Osteoblast (primary cell): ENCODE results near the gene TARBP2. TPM values are rescaled to one million over a fixed set of nuclear protein-coding genes. Genes with fewer than 3 reads are reported as not detected.

Experiments
- DNase-seq: peaks from one replicate; pipeline ENCODE4 v3.0.0; 2011; ENCODE audit warnings: low spot score, mixed read lengths; ENCODE audit not compliant: insufficient read length; ENCODE audit errors: missing footprints
- H2AFZ ChIP-seq: 2 replicates; pipeline ENCODE4 v1.6.0; 2011; ENCODE audit warnings: mild to moderate bottlenecking, low read length
- H3K27ac ChIP-seq: 2 replicates; pipeline ENCODE4 v1.5.1; 2011; ENCODE audit warnings: mild to moderate bottlenecking, low read depth, low read length, moderate library complexity
- H3K27me3 ChIP-seq: 2 replicates; pipeline ENCODE4 v1.6.0; 2012; ENCODE audit warnings: mild to moderate bottlenecking, control low read depth, inconsistent platforms, low read length, moderate library complexity; ENCODE audit not compliant: insufficient read depth
- H3K36me3 ChIP-seq: 2 replicates; pipeline ENCODE4 v1.5.1; 2011; ENCODE audit warnings: mild to moderate bottlenecking, low read length, control low read depth, moderate library complexity; ENCODE audit not compliant: insufficient read depth
- H3K4me1 ChIP-seq: 2 replicates; pipeline ENCODE4 v1.5.1; 2011; ENCODE audit warnings: mild to moderate bottlenecking, low read length, control low read depth, moderate library complexity; ENCODE audit not compliant: insufficient read depth
- H3K4me2 ChIP-seq: 2 replicates; pipeline ENCODE4 v1.6.0; 2011; ENCODE audit warnings: mild to moderate bottlenecking, low read length; ENCODE audit not compliant: insufficient read depth
- H3K4me3 ChIP-seq: fragments of 200-600 bp; sonication (generic); 3 replicates; pipeline ENCODE4 v1.5.1; 2012; ENCODE audit warnings: mild to moderate bottlenecking, low read length, inconsistent platforms; ENCODE audit not compliant: insufficient read depth
- H3K79me2 ChIP-seq: 2 replicates; pipeline ENCODE4 v1.6.0; 2012; ENCODE audit warnings: mild to moderate bottlenecking, low read length, control low read depth, inconsistent platforms; ENCODE audit not compliant: insufficient read depth
- H3K9me3 ChIP-seq: 2 replicates; pipeline ENCODE4 v1.5.1; 2011; ENCODE audit warnings: low read depth, low read length, control low read depth
- H4K20me1 ChIP-seq: 2 replicates; pipeline ENCODE4 v1.6.0; 2012; ENCODE audit warnings: mild to moderate bottlenecking, low read length, control low read depth; ENCODE audit not compliant: insufficient read depth
- total RNA-seq: library from RNA; depleted of rRNA; stranded (reverse); fragments of >200 nt; gene quantifications from 2 replicates; pipeline ENCODE4 v1.2.3, GENCODE V29; 2012
- TF ChIP-seq, protein P1 (sequence below): IDR thresholded peaks from 2 replicates; pipeline ENCODE4 v1.5.1; 2011; ENCODE audit warnings: mild to moderate bottlenecking, low read depth, low read length, moderate library complexity; ENCODE audit errors: extremely low read depth

TARBP2 gene
- total RNA-seq, 1 donor: 35.5 TPM

DNA sequence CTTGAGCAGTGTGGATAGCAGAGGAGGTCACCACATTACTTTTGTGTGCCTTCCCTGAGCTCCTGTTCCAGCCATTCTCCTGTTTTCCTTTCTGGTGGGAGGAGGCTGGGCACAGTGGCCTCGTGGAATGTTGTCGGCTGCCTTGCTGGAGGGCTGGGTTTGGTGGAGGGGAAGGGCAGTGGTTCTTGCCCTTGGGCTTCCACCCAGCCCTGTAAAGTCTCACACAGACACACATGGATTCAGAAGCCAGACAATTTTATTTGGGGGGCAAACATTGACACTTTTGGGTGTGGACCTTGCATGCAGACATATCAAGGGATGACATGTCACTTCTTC is 5.3 kb downstream of the TARBP2 start:
- Histone ChIP-seq H3K27ac (peak overlapping the region; percentile 82), H3K36me3 (peaks cover 34% of the 10 kb centered on the region), H4K20me1 (peaks cover 3% of the 10 kb centered on the region), H3K79me2 (peaks cover 23% of the 10 kb centered on the region), H2AFZ (no peak overlapping the region), H3K4me3 (no peak overlapping the region), H3K9me3 (no peaks in the 10 kb centered on the region), H3K27me3 (no peaks in the 10 kb centered on the region), H3K4me1 (peaks cover 58% of the 10 kb centered on the region), H3K4me2 (peak overlapping the region; percentile 7)
- TF ChIP-seq, protein P1, sequence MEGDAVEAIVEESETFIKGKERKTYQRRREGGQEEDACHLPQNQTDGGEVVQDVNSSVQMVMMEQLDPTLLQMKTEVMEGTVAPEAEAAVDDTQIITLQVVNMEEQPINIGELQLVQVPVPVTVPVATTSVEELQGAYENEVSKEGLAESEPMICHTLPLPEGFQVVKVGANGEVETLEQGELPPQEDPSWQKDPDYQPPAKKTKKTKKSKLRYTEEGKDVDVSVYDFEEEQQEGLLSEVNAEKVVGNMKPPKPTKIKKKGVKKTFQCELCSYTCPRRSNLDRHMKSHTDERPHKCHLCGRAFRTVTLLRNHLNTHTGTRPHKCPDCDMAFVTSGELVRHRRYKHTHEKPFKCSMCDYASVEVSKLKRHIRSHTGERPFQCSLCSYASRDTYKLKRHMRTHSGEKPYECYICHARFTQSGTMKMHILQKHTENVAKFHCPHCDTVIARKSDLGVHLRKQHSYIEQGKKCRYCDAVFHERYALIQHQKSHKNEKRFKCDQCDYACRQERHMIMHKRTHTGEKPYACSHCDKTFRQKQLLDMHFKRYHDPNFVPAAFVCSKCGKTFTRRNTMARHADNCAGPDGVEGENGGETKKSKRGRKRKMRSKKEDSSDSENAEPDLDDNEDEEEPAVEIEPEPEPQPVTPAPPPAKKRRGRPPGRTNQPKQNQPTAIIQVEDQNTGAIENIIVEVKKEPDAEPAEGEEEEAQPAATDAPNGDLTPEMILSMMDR: no peak
- no peak for DNase-seq

DNA sequence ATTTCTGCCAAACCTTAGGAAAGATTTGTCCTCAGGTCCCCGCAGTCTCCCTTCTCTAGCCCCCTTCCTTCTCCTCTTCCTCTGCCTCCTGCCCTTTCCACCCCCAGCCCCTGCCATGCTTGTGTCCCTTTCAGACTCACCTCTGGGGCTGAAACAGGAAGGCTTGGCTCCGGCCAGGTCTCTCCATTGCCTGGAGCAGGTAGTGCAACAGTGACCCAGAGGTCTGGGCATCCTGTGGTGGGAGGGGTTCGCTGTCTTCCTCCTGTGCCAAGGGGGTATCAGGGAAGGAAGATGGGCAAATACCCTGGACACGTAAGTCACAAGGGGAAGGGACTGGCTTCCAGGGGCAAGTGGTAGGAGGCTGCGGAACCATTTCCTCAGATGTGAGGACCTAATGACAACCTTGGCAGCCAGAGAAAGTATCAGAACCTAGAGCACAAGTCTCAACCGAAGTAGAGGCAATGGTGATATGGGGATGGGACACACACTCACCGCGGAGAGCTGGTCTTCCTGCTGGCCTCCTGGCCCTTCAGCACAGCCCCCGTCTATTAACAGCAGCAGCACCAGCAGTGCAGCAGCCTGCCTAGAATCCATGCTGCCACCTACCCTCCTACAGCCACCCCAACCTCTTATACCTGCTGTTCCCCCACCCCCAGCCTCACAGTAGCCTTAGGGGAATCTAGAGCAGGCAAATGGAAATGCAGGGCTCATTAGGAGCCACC is 6.0 kb downstream of the TARBP2 start, which contains the start of gene NPFF:
Gene NPFF, minus strand, starts transcription at position 604 of the 722 bp plus-strand sequence. Its CDS starts 10 bp downstream, at position 594.
- TF ChIP-seq, protein P1: no peak
- Histone ChIP-seq H2AFZ (no peak within 1 kb of the TSS), H3K79me2 (peaks cover 21% of the 10 kb centered on the region), H3K9me3 (no peaks in the 10 kb centered on the region), H3K4me2 (peak within 1 kb of the TSS; percentile 7), H3K27ac (peak within 1 kb of the TSS; percentile 82), H3K27me3 (no peaks in the 10 kb centered on the region), H3K4me3 (no peak within 1 kb of the TSS), H4K20me1 (peaks cover 2% of the 10 kb centered on the region), H3K4me1 (peaks cover 52% of the 10 kb centered on the region), H3K36me3 (peaks cover 41% of the 10 kb centered on the region)
- peak; percentile 31 for DNase-seq

DNA sequence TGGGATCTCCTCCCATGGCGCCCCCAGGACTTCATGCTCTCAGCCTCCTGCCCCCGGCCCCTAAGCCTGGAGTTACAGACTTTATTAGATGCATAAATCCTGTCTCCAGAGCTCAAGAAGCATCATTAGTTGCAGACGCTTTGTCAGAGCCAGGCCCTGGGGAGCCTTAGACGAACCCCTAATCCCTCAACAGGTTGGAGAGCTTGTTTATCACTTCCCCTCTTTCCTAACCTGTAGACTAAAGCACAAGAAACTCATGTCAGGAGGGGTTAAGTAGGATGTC is 6.5 kb downstream of the TARBP2 start:
- H3K9me3 ChIP-seq: no peaks in the 10 kb centered on the region
- H3K27ac ChIP-seq: peak overlapping the region; percentile 36
- peaks cover 21% of the 10 kb centered on the region for H3K79me2 ChIP-seq
- H3K27me3 ChIP-seq: no peaks in the 10 kb centered on the region
- no peak for DNase-seq
- no peak overlapping the region for H3K4me3 ChIP-seq
- H2AFZ ChIP-seq: no peak overlapping the region
- no peak overlapping the region for H3K4me2 ChIP-seq
- TF ChIP-seq, protein P1: no peak
- H3K4me1 ChIP-seq: peaks cover 47% of the 10 kb centered on the region
- H4K20me1 ChIP-seq: no peaks in the 10 kb centered on the region
- peaks cover 46% of the 10 kb centered on the region for H3K36me3 ChIP-seq

DNA sequence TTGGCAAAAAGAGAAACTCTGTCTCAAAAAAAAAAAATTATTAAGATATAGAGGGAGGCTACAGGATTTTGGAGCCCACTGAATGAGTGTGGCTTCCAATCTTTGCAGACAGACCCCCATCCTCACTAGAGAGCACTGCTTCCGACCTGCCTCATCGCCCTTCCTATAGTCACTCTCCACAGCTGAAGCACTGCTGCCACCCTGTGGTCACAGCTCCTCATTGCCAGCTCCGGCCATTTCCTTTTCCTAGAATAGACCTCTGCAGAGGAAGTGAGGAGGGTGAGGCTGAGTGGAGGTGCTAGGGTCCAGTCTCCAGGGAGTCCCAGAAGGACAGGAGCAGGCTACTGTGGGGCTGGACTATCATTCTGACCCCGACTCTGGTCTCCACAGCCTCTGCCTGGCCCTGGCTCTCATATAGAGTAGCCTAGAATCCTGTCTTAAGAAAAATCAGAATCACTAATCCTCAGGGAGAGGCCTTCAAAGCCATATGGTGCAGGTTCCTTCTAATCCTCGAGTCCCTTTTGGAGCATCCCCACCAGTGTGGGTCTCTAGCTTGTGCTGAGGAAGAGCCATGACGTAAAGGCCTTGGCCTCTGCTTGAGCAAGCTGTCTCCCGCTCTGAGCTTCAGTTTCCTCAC is 7.6 kb downstream of the TARBP2 start:
- Histone ChIP-seq H3K27me3 (no peaks in the 10 kb centered on the region), H3K79me2 (peaks cover 12% of the 10 kb centered on the region), H3K4me1 (peaks cover 36% of the 10 kb centered on the region), H4K20me1 (no peaks in the 10 kb centered on the region), H3K36me3 (peaks cover 52% of the 10 kb centered on the region), H3K4me2 (no peak overlapping the region), H3K4me3 (no peak overlapping the region), H3K9me3 (no peaks in the 10 kb centered on the region), H3K27ac (no peak overlapping the region), H2AFZ (no peak overlapping the region)
- TF ChIP-seq, protein P1: peak; percentile 95
- DNase-seq: peak; percentile 95
